HepG2 (cell line): ENCODE results near the gene LRP5. TPM values are rescaled to one million over a fixed set of nuclear protein-coding genes. Genes with fewer than 3 reads are reported as not detected.

ENCODE experiments used
- ADNP ChIP-seq: sonication (generic); formaldehyde crosslinking; IDR thresholded peaks from 2 replicates; pipeline ENCODE4 v1.4.0; 2020; ENCODE audit warnings: missing genetic modification reagents
- BHLHE40 ChIP-seq: IDR thresholded peaks from 2 replicates; pipeline ENCODE4 v1.6.1; 2011; ENCODE audit warnings: low read length, improper control_type of control experiment
- BORCS8-MEF2B ChIP-seq: sonication (generic); formaldehyde crosslinking; IDR thresholded peaks from 2 replicates; pipeline ENCODE4 v1.8.0; 2022; ENCODE audit warnings: mild to moderate bottlenecking, missing genetic modification reagents
- BRD4 ChIP-seq: sonication (generic); formaldehyde crosslinking; IDR thresholded peaks from 2 replicates; pipeline ENCODE4 v1.4.0; 2020; ENCODE audit warnings: missing genetic modification reagents
- GZF1 ChIP-seq: sonication (generic); formaldehyde crosslinking; IDR thresholded peaks from 2 replicates; pipeline ENCODE4 v1.5.1; 2020; ENCODE audit warnings: mild to moderate bottlenecking, missing genetic modification reagents
- IKZF5 ChIP-seq: IDR thresholded peaks from 2 replicates; pipeline ENCODE4 v1.6.1; 2018; ENCODE audit warnings: missing genetic modification reagents, mild to moderate bottlenecking, missing compliant biosample characterization
- KLF6 ChIP-seq: IDR thresholded peaks from 2 replicates; pipeline ENCODE4 v1.8.0; 2016; ENCODE audit warnings: missing biosample characterization, missing genetic modification reagents
- NFKBIZ ChIP-seq: IDR thresholded peaks from 2 replicates; pipeline ENCODE4 v1.6.1; 2018; ENCODE audit warnings: missing genetic modification reagents, missing compliant biosample characterization
- SP4 ChIP-seq: sonication (generic); formaldehyde crosslinking; IDR thresholded peaks from 2 replicates; pipeline ENCODE4 v1.8.1; 2023; ENCODE audit warnings: mild to moderate bottlenecking, missing genetic modification reagents
- ZNF264 ChIP-seq: sonication (generic); formaldehyde crosslinking; IDR thresholded peaks from 2 replicates; pipeline ENCODE4 v1.4.0; 2020; ENCODE audit warnings: missing genetic modification reagents
- ZNF460 ChIP-seq: sonication (generic); formaldehyde crosslinking; IDR thresholded peaks from 2 replicates; pipeline ENCODE4 v1.5.1; 2020; ENCODE audit warnings: missing genetic modification reagents, mild to moderate bottlenecking, borderline replicate concordance
- ZNF496 ChIP-seq: sonication (generic); formaldehyde crosslinking; IDR thresholded peaks from 2 replicates; pipeline ENCODE4 v1.8.1; 2023; ENCODE audit warnings: mild to moderate bottlenecking, moderate library complexity, missing genetic modification reagents; ENCODE audit not compliant: insufficient replicate concordance
- ZNF629 ChIP-seq: sonication (generic); formaldehyde crosslinking; conservative IDR thresholded peaks from 2 replicates; pipeline ENCODE4 v1.5.0; 2020; ENCODE audit warnings: missing genetic modification reagents
- ZNF781 ChIP-seq: sonication (generic); formaldehyde crosslinking; IDR thresholded peaks from 2 replicates; pipeline ENCODE4 v1.5.1; 2020; ENCODE audit warnings: borderline replicate concordance, mild to moderate bottlenecking, missing genetic modification reagents; ENCODE audit errors: not compliant biosample characterization
- polyA plus RNA-seq, 8 experiments: library from polyadenylated mRNA; depleted of rRNA in 3 of 8; stranded (reverse) in 7 of 8; unstranded in 1 of 8; fragments of >200 nt; fragmentation: Illumina TruSeq in 4 of 8; extraction: Trizol in 4 of 8; gene quantifications; 2 replicates each; pipeline versions ENCODE4 v1.2.1 to v1.2.3, GENCODE V29; 2011 to 2016; ENCODE audit warnings: low read depth in 4 of 8, missing spikeins in 1 of 8, mixed read lengths in 1 of 8; ENCODE audit not compliant: insufficient read depth in 1 of 8
- total RNA-seq, 5 experiments: library from RNA; depleted of rRNA; stranded (reverse); fragments of >200 nt; fragmentation: Illumina TruSeq; extraction: Trizol; gene quantifications; 2 replicates each; pipeline ENCODE4 v1.2.3, GENCODE V29; 2016; ENCODE audit warnings: low read depth in 1 of 5
- TF ChIP-seq, protein P1 (sequence below): IDR thresholded peaks from 2 replicates; pipeline ENCODE4 v1.6.1; 2016
- TF ChIP-seq, protein P2 (sequence below): sonication (generic); formaldehyde crosslinking; IDR thresholded peaks from 2 replicates; pipeline ENCODE4 v1.8.1; 2022; ENCODE audit warnings: low read depth, mild to moderate bottlenecking, missing genetic modification reagents
- TF ChIP-seq, protein P3 (sequence below): sonication (generic); formaldehyde crosslinking; IDR thresholded peaks from 2 replicates; pipeline ENCODE4 v1.4.0; 2020; ENCODE audit warnings: missing genetic modification reagents, low read depth, mild to moderate bottlenecking, borderline replicate concordance
- TF ChIP-seq, protein P4 (sequence below): sonication (generic); formaldehyde crosslinking; IDR thresholded peaks from 2 replicates; pipeline ENCODE4 v1.8.0; 2022; ENCODE audit warnings: mild to moderate bottlenecking, missing genetic modification reagents, borderline replicate concordance
- TF ChIP-seq, protein P5 (sequence below): sonication (generic); formaldehyde crosslinking; IDR thresholded peaks from 2 replicates; pipeline ENCODE4 v1.5.0; 2020; ENCODE audit warnings: mild to moderate bottlenecking, missing genetic modification reagents

The LRP5 gene
- total and polyA plus RNA-seq, 2 of the 13 experiments (the other 11 are each of a cell fraction or from before 2014, with no cell fraction given): 40.4 to 64.0 TPM

- TF ChIP-seq ZNF629 (CRISPR knock-in tag) (peak; percentile 97), BHLHE40 (peak; percentile 73), ZNF264 (peak; percentile 69), GZF1 (CRISPR knock-in tag) (peak; percentile 93), ADNP (no peak), IKZF5 (peak; percentile 96), ZNF460 (CRISPR knock-in tag) (peak; percentile 38; the same call in 1 of the 2 replicates), BORCS8-MEF2B (peak; percentile 78), BRD4 (CRISPR knock-in tag) (peak; percentile 79; the same call in 1 of the 2 replicates), ZNF781 (CRISPR knock-in tag) (no peak), ZNF496 (no peak), NFKBIZ (peak; percentile 89; the same call in 1 of the 2 replicates), KLF6 (CRISPR knock-in tag) (peak; percentile 86; the same call in 1 of the 2 replicates), SP4 (CRISPR knock-in tag) (peak; percentile 79; the same call in 1 of the 2 replicates)
- TF ChIP-seq, protein P1, sequence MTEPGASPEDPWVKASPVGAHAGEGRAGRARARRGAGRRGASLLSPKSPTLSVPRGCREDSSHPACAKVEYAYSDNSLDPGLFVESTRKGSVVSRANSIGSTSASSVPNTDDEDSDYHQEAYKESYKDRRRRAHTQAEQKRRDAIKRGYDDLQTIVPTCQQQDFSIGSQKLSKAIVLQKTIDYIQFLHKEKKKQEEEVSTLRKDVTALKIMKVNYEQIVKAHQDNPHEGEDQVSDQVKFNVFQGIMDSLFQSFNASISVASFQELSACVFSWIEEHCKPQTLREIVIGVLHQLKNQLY (CRISPR knock-in tag): peak; percentile 98
- TF ChIP-seq, protein P2, sequence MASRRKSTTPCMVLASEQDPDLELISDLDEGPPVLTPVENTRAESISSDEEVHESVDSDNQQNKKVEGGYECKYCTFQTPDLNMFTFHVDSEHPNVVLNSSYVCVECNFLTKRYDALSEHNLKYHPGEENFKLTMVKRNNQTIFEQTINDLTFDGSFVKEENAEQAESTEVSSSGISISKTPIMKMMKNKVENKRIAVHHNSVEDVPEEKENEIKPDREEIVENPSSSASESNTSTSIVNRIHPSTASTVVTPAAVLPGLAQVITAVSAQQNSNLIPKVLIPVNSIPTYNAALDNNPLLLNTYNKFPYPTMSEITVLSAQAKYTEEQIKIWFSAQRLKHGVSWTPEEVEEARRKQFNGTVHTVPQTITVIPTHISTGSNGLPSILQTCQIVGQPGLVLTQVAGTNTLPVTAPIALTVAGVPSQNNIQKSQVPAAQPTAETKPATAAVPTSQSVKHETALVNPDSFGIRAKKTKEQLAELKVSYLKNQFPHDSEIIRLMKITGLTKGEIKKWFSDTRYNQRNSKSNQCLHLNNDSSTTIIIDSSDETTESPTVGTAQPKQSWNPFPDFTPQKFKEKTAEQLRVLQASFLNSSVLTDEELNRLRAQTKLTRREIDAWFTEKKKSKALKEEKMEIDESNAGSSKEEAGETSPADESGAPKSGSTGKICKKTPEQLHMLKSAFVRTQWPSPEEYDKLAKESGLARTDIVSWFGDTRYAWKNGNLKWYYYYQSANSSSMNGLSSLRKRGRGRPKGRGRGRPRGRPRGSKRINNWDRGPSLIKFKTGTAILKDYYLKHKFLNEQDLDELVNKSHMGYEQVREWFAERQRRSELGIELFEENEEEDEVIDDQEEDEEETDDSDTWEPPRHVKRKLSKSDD (CRISPR knock-in tag): peak; percentile 91
- TF ChIP-seq, protein P3, sequence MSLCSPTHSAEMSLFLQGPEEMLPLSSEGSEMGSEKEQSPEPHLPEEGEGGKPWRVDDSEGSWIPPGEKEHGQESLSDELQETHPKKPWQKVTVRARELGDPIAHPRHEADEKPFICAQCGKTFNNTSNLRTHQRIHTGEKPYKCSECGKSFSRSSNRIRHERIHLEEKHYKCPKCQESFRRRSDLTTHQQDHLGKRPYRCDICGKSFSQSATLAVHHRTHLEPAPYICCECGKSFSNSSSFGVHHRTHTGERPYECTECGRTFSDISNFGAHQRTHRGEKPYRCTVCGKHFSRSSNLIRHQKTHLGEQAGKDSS (CRISPR knock-in tag): peak; percentile 46; the same call in 1 of the 2 replicates
- TF ChIP-seq, protein P4, sequence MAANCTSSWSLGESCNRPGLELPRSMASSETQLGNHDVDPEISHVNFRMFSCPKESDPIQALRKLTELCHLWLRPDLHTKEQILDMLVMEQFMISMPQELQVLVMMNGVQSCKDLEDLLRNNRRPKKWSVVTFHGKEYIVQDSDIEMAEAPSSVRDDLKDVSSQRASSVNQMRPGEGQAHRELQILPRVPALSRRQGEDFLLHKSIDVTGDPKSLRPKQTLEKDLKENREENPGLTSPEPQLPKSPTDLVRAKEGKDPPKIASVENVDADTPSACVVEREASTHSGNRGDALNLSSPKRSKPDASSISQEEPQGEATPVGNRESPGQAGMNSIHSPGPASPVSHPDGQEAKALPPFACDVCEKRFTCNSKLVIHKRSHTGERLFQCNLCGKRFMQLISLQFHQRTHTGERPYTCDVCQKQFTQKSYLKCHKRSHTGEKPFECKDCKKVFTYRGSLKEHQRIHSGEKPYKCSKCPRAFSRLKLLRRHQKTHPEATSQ: peak; percentile 63; the same call in 1 of the 2 replicates
- TF ChIP-seq, protein P5, sequence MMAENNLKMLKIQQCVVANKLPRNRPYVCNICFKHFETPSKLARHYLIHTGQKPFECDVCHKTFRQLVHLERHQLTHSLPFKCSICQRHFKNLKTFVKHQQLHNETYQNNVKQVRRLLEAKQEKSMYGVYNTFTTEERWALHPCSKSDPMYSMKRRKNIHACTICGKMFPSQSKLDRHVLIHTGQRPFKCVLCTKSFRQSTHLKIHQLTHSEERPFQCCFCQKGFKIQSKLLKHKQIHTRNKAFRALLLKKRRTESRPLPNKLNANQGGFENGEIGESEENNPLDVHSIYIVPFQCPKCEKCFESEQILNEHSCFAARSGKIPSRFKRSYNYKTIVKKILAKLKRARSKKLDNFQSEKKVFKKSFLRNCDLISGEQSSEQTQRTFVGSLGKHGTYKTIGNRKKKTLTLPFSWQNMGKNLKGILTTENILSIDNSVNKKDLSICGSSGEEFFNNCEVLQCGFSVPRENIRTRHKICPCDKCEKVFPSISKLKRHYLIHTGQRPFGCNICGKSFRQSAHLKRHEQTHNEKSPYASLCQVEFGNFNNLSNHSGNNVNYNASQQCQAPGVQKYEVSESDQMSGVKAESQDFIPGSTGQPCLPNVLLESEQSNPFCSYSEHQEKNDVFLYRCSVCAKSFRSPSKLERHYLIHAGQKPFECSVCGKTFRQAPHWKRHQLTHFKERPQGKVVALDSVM: peak; percentile 76
Measured at GRCh38 chr11:68297812-68298658, 14.4 kb upstream of the LRP5 start (continued).
